ENCODE results near the gene CNR2.

Gene CNR2

GRCh38 chr1:23845163-23845562 is 68.0 kb downstream of the CNR2 start:
- TF ChIP-seq FOXP2 (optimal IDR thresholded peaks at IDR 0.05; ENCODE audit: borderline replicate concordance, extremely low read depth, extremely low read length, insufficient read depth) (no peak), REST (IDR thresholded peaks at IDR 0.05; ENCODE audit: insufficient read depth in 1 of 2, low read depth in 2 of 2, low read length in 2 of 2) (no peak), SIN3A (IDR thresholded peaks at IDR 0.05; ENCODE audit: borderline replicate concordance, insufficient read depth, low read length) (no peak), POLR2AphosphoS5 (IDR thresholded peaks at IDR 0.05; ENCODE audit: low read depth, low read length) (no peak), TAF1 (IDR thresholded peaks at IDR 0.05; ENCODE audit: borderline replicate concordance, insufficient read depth, low read length) (no peak)

DNA sequence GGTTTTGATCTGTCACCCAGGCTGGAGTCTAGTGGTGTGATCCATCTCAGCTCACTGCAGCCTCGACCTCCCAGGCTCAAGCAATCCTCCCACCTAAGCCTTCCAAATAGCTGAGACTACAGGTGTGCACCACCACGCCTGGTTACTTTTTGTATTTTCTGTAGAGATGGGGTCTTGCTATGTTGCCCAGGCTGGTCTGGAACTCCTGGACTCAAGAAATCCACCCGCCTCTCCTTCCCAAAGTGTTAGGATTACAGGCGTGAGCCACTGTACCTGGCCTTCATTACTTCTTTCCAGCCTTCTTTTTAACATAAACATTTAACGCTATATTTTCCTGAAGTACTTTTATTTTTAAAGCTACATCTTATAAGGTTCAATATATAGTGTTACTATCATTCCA is 69.5 kb downstream of the CNR2 start:
- TF ChIP-seq POLR2AphosphoS5 (IDR thresholded peaks at IDR 0.05; ENCODE audit: low read depth, low read length): no peak
- TF ChIP-seq TAF1 (IDR thresholded peaks at IDR 0.05; ENCODE audit: borderline replicate concordance, insufficient read depth, low read length): no peak
- no peak for TF ChIP-seq REST (IDR thresholded peaks at IDR 0.05; ENCODE audit: insufficient read depth in 1 of 2, low read depth in 2 of 2, low read length in 2 of 2)
- no peak for TF ChIP-seq FOXP2 (optimal IDR thresholded peaks at IDR 0.05; ENCODE audit: borderline replicate concordance, extremely low read depth, extremely low read length, insufficient read depth)
- no peak for TF ChIP-seq SIN3A (IDR thresholded peaks at IDR 0.05; ENCODE audit: borderline replicate concordance, insufficient read depth, low read length)

GRCh38 chr1:23838401-23838866 is 74.7 kb downstream of the CNR2 start:
- TF ChIP-seq POLR2AphosphoS5 (IDR thresholded peaks at IDR 0.05; ENCODE audit: low read depth, low read length) (no peak), REST (IDR thresholded peaks at IDR 0.05; ENCODE audit: insufficient read depth in 1 of 2, low read depth in 2 of 2, low read length in 2 of 2) (no peak), FOXP2 (optimal IDR thresholded peaks at IDR 0.05; ENCODE audit: borderline replicate concordance, extremely low read depth, extremely low read length, insufficient read depth) (no peak), SIN3A (IDR thresholded peaks at IDR 0.05; ENCODE audit: borderline replicate concordance, insufficient read depth, low read length) (no peak), TAF1 (IDR thresholded peaks at IDR 0.05; ENCODE audit: borderline replicate concordance, insufficient read depth, low read length) (no peak)

DNA sequence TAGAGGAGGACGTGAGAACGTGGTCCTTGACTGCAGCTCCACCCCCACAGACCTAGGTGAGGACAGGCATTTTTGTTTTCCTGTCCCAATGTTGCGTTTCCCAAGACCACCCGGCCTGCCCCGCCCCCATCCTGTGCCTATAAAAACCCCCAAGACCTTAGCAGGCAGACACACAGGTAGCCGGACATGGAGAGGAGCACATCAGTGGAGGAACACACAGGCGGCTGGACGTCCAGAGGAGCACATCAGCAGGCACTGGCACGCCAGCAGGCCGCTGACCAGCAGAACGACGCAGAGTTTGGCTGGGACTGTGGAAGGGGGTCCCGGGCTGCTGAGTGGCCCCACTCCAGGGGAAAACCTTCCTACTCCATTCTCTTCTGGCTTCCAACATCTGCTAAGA is 75.3 kb downstream of the CNR2 start:
- TF ChIP-seq POLR2AphosphoS5 (IDR thresholded peaks at IDR 0.05; ENCODE audit: low read depth, low read length) (no peak), REST (IDR thresholded peaks at IDR 0.05; ENCODE audit: insufficient read depth in 1 of 2, low read depth in 2 of 2, low read length in 2 of 2) (no peak), TAF1 (IDR thresholded peaks at IDR 0.05; ENCODE audit: borderline replicate concordance, insufficient read depth, low read length) (no peak), FOXP2 (optimal IDR thresholded peaks at IDR 0.05; ENCODE audit: borderline replicate concordance, extremely low read depth, extremely low read length, insufficient read depth) (no peak), SIN3A (IDR thresholded peaks at IDR 0.05; ENCODE audit: borderline replicate concordance, insufficient read depth, low read length) (no peak)

DNA sequence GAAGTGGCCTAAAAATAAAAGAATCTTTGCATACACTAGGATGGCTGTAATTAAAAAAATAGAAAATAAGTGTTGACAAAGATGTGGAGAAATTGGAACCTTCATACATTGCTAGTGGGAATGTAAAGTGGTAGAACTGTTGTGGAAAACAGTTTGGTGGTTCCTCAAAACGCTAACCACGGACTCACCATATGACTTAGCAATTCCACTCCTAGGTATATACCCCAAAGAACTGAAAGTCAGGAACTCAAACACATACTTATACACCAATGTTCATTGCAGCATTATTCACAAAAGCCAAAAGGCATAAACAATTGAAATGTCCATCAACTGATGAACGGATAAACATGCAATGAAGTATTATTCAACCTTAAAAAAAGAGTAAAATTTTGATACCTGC is 77.1 kb downstream of the CNR2 start:
- TF ChIP-seq TAF1 (IDR thresholded peaks at IDR 0.05; ENCODE audit: borderline replicate concordance, insufficient read depth, low read length) (no peak), FOXP2 (optimal IDR thresholded peaks at IDR 0.05; ENCODE audit: borderline replicate concordance, extremely low read depth, extremely low read length, insufficient read depth) (no peak), REST (IDR thresholded peaks at IDR 0.05; ENCODE audit: insufficient read depth in 1 of 2, low read depth in 2 of 2, low read length in 2 of 2) (no peak), POLR2AphosphoS5 (IDR thresholded peaks at IDR 0.05; ENCODE audit: low read depth, low read length) (no peak), SIN3A (IDR thresholded peaks at IDR 0.05; ENCODE audit: borderline replicate concordance, insufficient read depth, low read length) (no peak)
